ENCODE measurements around the gene GSTM3.
"Not testable (repeated sequence)": the region's sequence is repeated elsewhere in the genome, so short reads cannot be mapped to it uniquely, and the experiment has no call there.

- TF ChIP-seq CTCF (conservative IDR thresholded peaks at IDR 0.05; ENCODE audit: low read depth in 2 of 2); REST (IDR thresholded peaks at IDR 0.05; ENCODE audit: unreplicated experiment); EZH2 (IDR thresholded peaks at IDR 0.05; ENCODE audit: low read depth, unreplicated experiment); ZNF331 (CRISPR knock-in tag; IDR thresholded peaks at IDR 0.05; ENCODE audit: low read depth); POLR2AphosphoS5 (IDR thresholded peaks at IDR 0.05; ENCODE audit: low read depth); EZH2phosphoT487 (IDR thresholded peaks at IDR 0.05; ENCODE audit: unreplicated experiment); CREB1 (CRISPR knock-in tag; IDR thresholded peaks at IDR 0.05; ENCODE audit: low read depth); JUNB (IDR thresholded peaks at IDR 0.05; ENCODE audit: unreplicated experiment); NANOG (IDR thresholded peaks at IDR 0.05; ENCODE audit: borderline replicate concordance); ZNF462 (CRISPR knock-in tag; IDR thresholded peaks at IDR 0.05); STAT1 (IDR thresholded peaks at IDR 0.05; ENCODE audit: unreplicated experiment): not testable (repeated sequence)
Measured at GRCh38 chr1:109684777-109685176, 56.1 kb downstream of the GSTM3 start.

All from GM23338 (cell line).